H1 (cell line): Measurements from ENCODE around the gene CDC26. TPM values are rescaled to one million over a fixed set of nuclear protein-coding genes. Genes with fewer than 3 reads are reported as not detected.

Experiments used
- CTCF ChIA-PET: fragments of 300-600 bp; sonication (Branson Sonifier 250); formaldehyde crosslinking; loops from one replicate; lab custom pipeline; 2021; ENCODE audit not compliant: partially characterized antibody; lab: Charles Lee
- POLR2A ChIA-PET: fragments of 300-600 bp; sonication (Branson Sonifier 250); formaldehyde crosslinking; loops from one replicate; lab custom pipeline; 2021; ENCODE audit warnings: inconsistent platforms; ENCODE audit not compliant: partially characterized antibody; lab: Charles Lee
- DNase-seq, 2 experiments: peaks; one replicate each; pipeline versions ENCODE4 v3.0.0 to v3.0.0-alpha.2; 2010 to 2022; ENCODE audit warnings: low spot score in 2 of 2, low read depth in 1 of 2, mixed read lengths in 1 of 2
- FAIRE-seq: peaks from 2 replicates; lab custom pipeline; 2011; peaks lifted over from hg19 to GRCh38; lab: Jason Lieb, UNC
- H2AFZ ChIP-seq: 2 replicates; pipeline ENCODE4 v1.8.1; 2012; ENCODE audit warnings: low read length, inconsistent platforms
- H2AK5ac ChIP-seq: 2 replicates; pipeline ENCODE4 v1.6.1; 2013; ENCODE audit warnings: low read depth, low read length
- H2BK120ac ChIP-seq: replicated peaks from 2 replicates; pipeline ENCODE3; 2013; ENCODE audit warnings: low read depth, low read length, inconsistent platforms
- H2BK12ac ChIP-seq: 2 replicates; pipeline ENCODE4 v1.6.1; 2013; ENCODE audit warnings: low read depth, low read length
- H2BK15ac ChIP-seq: 2 replicates; pipeline ENCODE4 v1.6.1; 2013; ENCODE audit warnings: low read length
- H2BK20ac ChIP-seq: 2 replicates; pipeline ENCODE4 v1.6.1; 2013; ENCODE audit warnings: low read length
- H2BK5ac ChIP-seq: 2 replicates; pipeline ENCODE4 v1.6.1; 2013; ENCODE audit warnings: low read depth, low read length
- H3K14ac ChIP-seq: 2 replicates; pipeline ENCODE4 v1.6.1; 2013; ENCODE audit warnings: inconsistent platforms; ENCODE audit not compliant: insufficient read length
- H3K18ac ChIP-seq: 2 replicates; pipeline ENCODE4 v1.6.1; 2013; ENCODE audit warnings: low read length; ENCODE audit errors: extremely low read depth
- H3K23ac ChIP-seq: 2 replicates; pipeline ENCODE4 v1.6.1; 2013; ENCODE audit warnings: inconsistent platforms; ENCODE audit not compliant: insufficient read length
- H3K23me2 ChIP-seq: 2 replicates; pipeline ENCODE4 v1.6.1; 2013; ENCODE audit warnings: low read depth, low read length
- H3K27ac ChIP-seq: 2 replicates; pipeline ENCODE4 v1.6.1; 2011; ENCODE audit warnings: low read depth, low read length, inconsistent platforms
- H3K27me3 ChIP-seq, 4 experiments: replicated peaks in 1 of 4; 1 replicate in 1 of 4; 2 replicates in 3 of 4; pipeline versions ENCODE4 v1.6.1 to v1.8.1; 2011 to 2013; ENCODE audit warnings: low read length in 3 of 4, mild to moderate bottlenecking in 3 of 4, inconsistent platforms in 2 of 4, mixed read lengths in 2 of 4, moderate library complexity in 1 of 4; ENCODE audit not compliant: control insufficient read depth in 3 of 4, insufficient read depth in 3 of 4; ENCODE audit errors: extremely low read depth in 1 of 4
- H3K36me3 ChIP-seq, 4 experiments: 2 replicates each; pipeline versions ENCODE4 v1.6.1 to v1.8.1; 2011 to 2013; ENCODE audit warnings: mild to moderate bottlenecking in 4 of 4, low read length in 3 of 4, moderate library complexity in 2 of 4, control low read depth in 1 of 4, inconsistent platforms in 1 of 4; ENCODE audit not compliant: insufficient read depth in 4 of 4, control insufficient read depth in 2 of 4
- H3K4ac ChIP-seq: replicated peaks from 2 replicates; pipeline ENCODE3; 2013; ENCODE audit warnings: low read length, low read depth, mixed read lengths, inconsistent platforms; ENCODE audit not compliant: insufficient read length
- H3K4me1 ChIP-seq, 4 experiments: replicated peaks in 1 of 4; 1 replicate in 1 of 4; 2 replicates in 3 of 4; pipeline versions ENCODE4 v1.6.1 to v1.8.1; 2011 to 2013; ENCODE audit warnings: low read length in 3 of 4, inconsistent platforms in 2 of 4, mixed read lengths in 1 of 4; ENCODE audit not compliant: insufficient read depth in 4 of 4, control insufficient read depth in 3 of 4
- H3K4me2 ChIP-seq, 2 experiments: 2 replicates each; pipeline versions ENCODE4 v1.6.1 to v1.8.1; 2011 to 2013; ENCODE audit warnings: low read depth in 2 of 2, low read length in 2 of 2, control low read depth in 1 of 2, inconsistent platforms in 1 of 2, mild to moderate bottlenecking in 1 of 2; ENCODE audit not compliant: insufficient read depth in 1 of 2
- H3K4me3 ChIP-seq, 4 experiments: fragments of 200-600, 300-600 bp in 1 of 4; sonication (generic), shearing (Covaris generic), sonication (Bioruptor Twin) in 1 of 4; 2 replicates each; pipeline versions ENCODE4 v1.5.1 to v1.8.1; 2011 to 2016; ENCODE audit warnings: low read length in 4 of 4, low read depth in 3 of 4, control low read depth in 2 of 4, inconsistent platforms in 2 of 4, mild to moderate bottlenecking in 2 of 4, mixed read lengths in 1 of 4, moderate library complexity in 1 of 4; ENCODE audit not compliant: insufficient read depth in 2 of 4; ENCODE audit errors: extremely low read depth in 1 of 4
- H3K56ac ChIP-seq: replicated peaks from 2 replicates; pipeline ENCODE3; 2013; ENCODE audit warnings: low read depth, mild to moderate bottlenecking, mixed read lengths, low read length, inconsistent platforms; ENCODE audit not compliant: insufficient read length
- H3K79me1 ChIP-seq: 2 replicates; pipeline ENCODE4 v1.6.1; 2013; ENCODE audit warnings: low read depth, low read length, control low read depth
- H3K79me2 ChIP-seq, 2 experiments: 2 replicates each; pipeline versions ENCODE4 v1.6.1 to v1.8.1; 2012 to 2013; ENCODE audit warnings: low read length in 2 of 2, mild to moderate bottlenecking in 2 of 2, inconsistent platforms in 1 of 2; ENCODE audit not compliant: insufficient read depth in 2 of 2, control insufficient read depth in 1 of 2
- H3K9ac ChIP-seq, 4 experiments: replicated peaks in 1 of 4; 1 replicate in 1 of 4; 2 replicates in 3 of 4; pipeline versions ENCODE4 v1.6.1 to v1.8.1; 2011 to 2013; ENCODE audit warnings: low read depth in 3 of 4, low read length in 3 of 4, control low read depth in 2 of 4, mild to moderate bottlenecking in 2 of 4, moderate library complexity in 2 of 4, inconsistent platforms in 1 of 4; ENCODE audit errors: extremely low read depth in 1 of 4
- H3K9me3 ChIP-seq, 2 experiments: 2 replicates each; pipeline versions ENCODE4 v1.6.1 to v1.8.1; 2012 to 2013; ENCODE audit warnings: mild to moderate bottlenecking in 2 of 2, moderate library complexity in 2 of 2, control low read depth in 1 of 2, inconsistent platforms in 1 of 2, low read depth in 1 of 2, low read length in 1 of 2, mixed read lengths in 1 of 2; ENCODE audit not compliant: insufficient read depth in 2 of 2
- H4K20me1 ChIP-seq, 2 experiments: replicated peaks in 1 of 2; 2 replicates each; pipeline versions ENCODE3 to v1.8.1; 2011 to 2013; ENCODE audit warnings: inconsistent platforms in 2 of 2, low read length in 2 of 2, mild to moderate bottlenecking in 1 of 2; ENCODE audit not compliant: insufficient read depth in 2 of 2, control insufficient read depth in 1 of 2
- H4K5ac ChIP-seq: 2 replicates; pipeline ENCODE4 v1.6.1; 2013; ENCODE audit warnings: low read length, low read depth, mixed read lengths, inconsistent platforms; ENCODE audit not compliant: insufficient read length
- H4K8ac ChIP-seq: 2 replicates; pipeline ENCODE4 v1.8.0; 2013; ENCODE audit warnings: mild to moderate bottlenecking, moderate library complexity, low read length, inconsistent platforms; ENCODE audit not compliant: insufficient read depth; ENCODE audit errors: extremely low read depth
- H4K91ac ChIP-seq: replicated peaks from 2 replicates; pipeline ENCODE3; 2013; ENCODE audit warnings: low read length, mixed read lengths, inconsistent platforms; ENCODE audit not compliant: insufficient read length
- ATF3 ChIP-seq: IDR thresholded peaks from 2 replicates; pipeline ENCODE4 v1.6.1; 2011; ENCODE audit warnings: low read depth, mild to moderate bottlenecking, low read length; ENCODE audit not compliant: insufficient read depth
- CEBPB ChIP-seq: IDR thresholded peaks from 2 replicates; pipeline ENCODE4 v1.6.1; 2012; ENCODE audit warnings: low read depth, low read length
- CHD1 ChIP-seq: IDR thresholded peaks from 2 replicates; pipeline ENCODE4 v1.6.1; 2012; ENCODE audit warnings: low read depth, low read length, improper control_type of control experiment
- EGR1 ChIP-seq: IDR thresholded peaks from 2 replicates; pipeline ENCODE4 v1.6.1; 2011; ENCODE audit warnings: low read depth, low read length, borderline replicate concordance
- KDM1A ChIP-seq: fragments of 200-600, 300-600 bp; sonication (generic); IDR thresholded peaks from 2 replicates; pipeline ENCODE4 v1.7.1; 2016; ENCODE audit warnings: mild to moderate bottlenecking, low read length, borderline replicate concordance
- MAFK ChIP-seq: IDR thresholded peaks from 2 replicates; pipeline ENCODE4 v1.6.1; 2012; ENCODE audit warnings: low read depth, mild to moderate bottlenecking, improper control_type of control experiment, low read length
- NANOG ChIP-seq: IDR thresholded peaks from 2 replicates; pipeline ENCODE4 v1.6.1; 2011; ENCODE audit warnings: low read length, low read depth, mild to moderate bottlenecking, inconsistent platforms; ENCODE audit not compliant: insufficient read depth, poor library complexity, severe bottlenecking
- POU5F1 ChIP-seq: IDR thresholded peaks from 2 replicates; pipeline ENCODE4 v1.6.1; 2011; ENCODE audit warnings: low read depth, mild to moderate bottlenecking, low read length, moderate library complexity
- SIN3A ChIP-seq, 2 experiments: IDR thresholded peaks in 1 of 2; conservative IDR thresholded peaks in 1 of 2; 2 replicates each; pipeline ENCODE4 v1.6.1; 2011 to 2012; ENCODE audit warnings: low read length in 2 of 2, improper control_type of control experiment in 1 of 2, low read depth in 1 of 2, mild to moderate bottlenecking in 1 of 2
- TBP ChIP-seq: IDR thresholded peaks from 2 replicates; pipeline ENCODE4 v1.6.1; 2011; ENCODE audit warnings: low read depth, low read length, improper control_type of control experiment
- WGBS, 2 experiments: shearing (Covaris generic) in 1 of 2; methylation state at CpG; one replicate each; pipeline versions ENCODE4 v1.1.6 to v1.1.7; 2013 to 2015; ENCODE audit warnings: low lambda C conversion rate in 2 of 2, mixed read lengths in 2 of 2, inconsistent platforms in 1 of 2, low coverage in 1 of 2, missing lambda C conversion rate in 1 of 2; ENCODE audit not compliant: insufficient replicate concordance in 2 of 2, insufficient coverage in 1 of 2, insufficient read length in 1 of 2; ENCODE audit errors: extremely low coverage in 1 of 2, missing lambda C conversion rate in 1 of 2; 5-methylcytosine and 5-hydroxymethylcytosine counted together
- polyA plus RNA-seq, 7 experiments: library from polyadenylated mRNA; depleted of rRNA in 3 of 7; stranded (reverse) in 5 of 7; unstranded in 2 of 7; fragments of >200 nt in 5 of 7; fragments of 200-250 nt in 2 of 7; gene quantifications; 1 replicate in 5 of 7; 2 replicates in 1 of 7; 4 replicates in 1 of 7; pipeline versions ENCODE4 v1.2.1 to v1.2.3, GENCODE V29; 2011 to 2013; ENCODE audit warnings: missing spikeins in 2 of 7, mixed read lengths in 2 of 7
- total RNA-seq: library from RNA; stranded (reverse); fragmentation: NEBNext Ultra II Directional; extraction: Animal tissue kit (Norgen Biotek cat#: 25700); gene quantifications from 2 replicates; pipeline ENCODE4 v1.2.1, GENCODE V29; 2021

Gene CDC26
- total and polyA plus RNA-seq, 2 of the 8 experiments (the other 6 are each of a cell fraction or from before 2014, with no cell fraction given): 31.5 to 41.9 TPM

- Histone ChIP-seq H3K9me3 (no peaks in the 10 kb centered on the region), H3K4ac (no peak overlapping the region), H4K8ac (no peak overlapping the region), H2BK20ac (no peak overlapping the region), H3K27ac (no peak overlapping the region), H3K4me1 (no peaks in the 10 kb centered on the region), H2BK120ac (no peak overlapping the region), H4K5ac (no peak overlapping the region), H2BK12ac (no peak overlapping the region), H2BK15ac (no peak overlapping the region), H2AK5ac (no peak overlapping the region), H3K9ac (no peak overlapping the region), H3K27me3 (no peaks in the 10 kb centered on the region), H3K18ac (no peak overlapping the region), H3K4me3 (no peak overlapping the region), H3K79me1 (no peaks in the 10 kb centered on the region), H2BK5ac (no peak overlapping the region), H4K91ac (no peak overlapping the region), H2AFZ (no peak overlapping the region), H3K4me2 (no peak overlapping the region), H3K23me2 (no peaks in the 10 kb centered on the region), H3K79me2 (no peaks in the 10 kb centered on the region), H4K20me1 (peaks cover 0 to 2% of the 10 kb centered on the region in 2 experiments), H3K56ac (no peak overlapping the region), H3K36me3 (peaks cover 36 to 87% (median 78%) of the 10 kb centered on the region in 4 experiments), H3K14ac (no peak overlapping the region), H3K23ac (no peak overlapping the region)
- 89% methylated on average over 2 of the region's 2 CpGs; no CpG with 5 or more reads in 1 of the 2 experiments for WGBS, 2 experiments
- no peak for DNase-seq
- ChIA-PET CTCF (no interaction called here), POLR2A (interaction anchor here (1.5 kb wide), 1 partner anchor 13 kb away, joined by 4 read pairs; the partner anchor contains the start of genes CDC26 and PRPF4)
- no peak for FAIRE-seq
- TF ChIP-seq ATF3: no peak
- no peak for TF ChIP-seq TBP
- TF ChIP-seq SIN3A (conservative IDR thresholded peaks at IDR 0.05 in 1 of 2, IDR thresholded peaks at IDR 0.05 in 1 of 2; ENCODE audit: low read depth in 1 of 2, low read length in 2 of 2): no peak
- no peak for TF ChIP-seq NANOG
- TF ChIP-seq MAFK: no peak
- no peak for TF ChIP-seq CHD1
- TF ChIP-seq KDM1A: no peak
- no peak for TF ChIP-seq EGR1
- no peak for TF ChIP-seq CEBPB
- no peak for TF ChIP-seq POU5F1
These were observed 13.7 kb upstream of the CDC26 start for GRCh38 chr9:113289091-113289490.
